HG02870 (cell line): Measurements from ENCODE around the gene ZBTB20.

Experiments used
- ATAC-seq: cut with Tn5 transposase; IDR thresholded peaks from one replicate; pipeline ENCODE4 v1.9.1; 2021; ENCODE audit warnings: mild to moderate bottlenecking, moderate library complexity; ENCODE audit not compliant: unreplicated experiment

The ZBTB20 gene

DNA sequence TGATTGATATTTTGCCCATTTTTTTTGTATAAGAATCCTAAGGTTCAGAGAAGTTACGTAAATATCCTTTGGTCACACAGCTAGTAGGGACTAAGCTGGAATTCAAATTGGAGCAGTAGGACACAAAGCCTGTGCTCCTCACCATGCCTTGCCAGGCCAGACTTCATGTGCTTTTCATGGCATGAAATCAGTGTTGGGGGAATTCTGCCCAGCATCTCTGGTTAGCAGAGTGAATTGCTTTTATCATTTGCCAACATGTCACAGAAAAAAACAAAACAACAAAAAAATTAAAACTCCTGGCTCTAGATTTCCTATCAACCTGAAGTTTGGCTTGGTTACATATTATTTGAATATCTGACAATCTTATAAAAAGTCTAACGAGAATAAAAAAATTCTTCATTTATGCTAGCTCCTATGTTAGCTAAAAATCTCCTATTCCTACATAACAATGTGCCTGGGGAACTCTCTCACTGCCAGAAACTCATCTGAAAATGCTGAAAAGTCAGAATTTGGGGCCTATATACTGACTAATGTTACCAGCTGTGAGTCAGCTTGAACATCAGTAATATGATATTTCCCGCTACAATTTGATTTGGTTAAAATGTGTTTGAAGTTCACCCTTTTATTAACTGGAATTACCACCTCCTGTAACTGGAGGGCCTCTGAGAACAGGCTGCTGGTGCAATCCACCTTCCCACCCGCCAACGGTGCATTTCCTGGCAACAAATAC lies 711.5 kb downstream of the ZBTB20 start:
- no peak for ATAC-seq

DNA sequence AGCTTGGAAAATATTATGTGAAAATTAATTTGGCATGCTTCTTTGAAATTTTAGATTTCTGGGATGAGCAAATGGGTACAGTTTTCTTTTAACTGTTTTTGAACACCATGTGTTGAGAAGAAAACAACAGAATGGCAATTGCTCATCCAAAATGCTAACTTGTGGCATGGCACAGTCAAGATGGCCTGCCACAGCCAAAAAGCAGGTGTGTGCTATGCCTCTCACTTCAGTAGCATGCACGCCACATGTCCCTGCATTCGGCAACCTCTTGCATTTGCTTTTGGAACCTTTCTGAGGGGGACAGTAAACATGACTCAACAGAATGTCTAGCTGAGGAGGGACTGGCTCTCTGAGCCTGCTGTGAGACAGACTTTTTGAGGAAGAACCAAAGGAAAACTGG lies 714.8 kb downstream of the ZBTB20 start:
- ATAC-seq: no peak

DNA sequence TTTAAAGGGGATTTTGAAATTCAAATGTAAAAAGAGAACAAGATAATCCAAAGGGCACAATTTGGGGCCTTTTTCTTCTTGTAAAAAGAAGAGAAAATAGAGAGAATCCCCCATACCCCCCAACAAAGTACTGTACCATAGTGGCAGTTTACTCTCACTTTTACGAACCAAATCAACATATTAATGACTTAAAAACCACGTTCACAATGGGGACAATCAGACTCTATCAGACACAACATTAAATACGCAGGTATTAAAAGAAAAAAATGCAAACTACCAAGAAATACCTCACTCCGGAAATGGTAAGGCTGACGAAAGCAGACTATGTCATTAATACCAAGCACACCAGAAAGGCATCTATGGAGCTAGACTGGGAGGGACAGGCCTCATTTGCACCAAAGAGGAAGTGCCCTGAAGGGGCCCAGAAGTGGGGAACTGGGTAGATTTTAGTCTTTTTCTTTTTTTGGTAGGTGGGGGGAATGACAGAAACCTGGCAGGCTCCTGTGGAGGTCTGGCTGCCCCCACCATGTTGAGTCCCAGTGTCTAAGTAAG lies 719.0 kb downstream of the ZBTB20 start:
- ATAC-seq: peak; percentile 91

DNA sequence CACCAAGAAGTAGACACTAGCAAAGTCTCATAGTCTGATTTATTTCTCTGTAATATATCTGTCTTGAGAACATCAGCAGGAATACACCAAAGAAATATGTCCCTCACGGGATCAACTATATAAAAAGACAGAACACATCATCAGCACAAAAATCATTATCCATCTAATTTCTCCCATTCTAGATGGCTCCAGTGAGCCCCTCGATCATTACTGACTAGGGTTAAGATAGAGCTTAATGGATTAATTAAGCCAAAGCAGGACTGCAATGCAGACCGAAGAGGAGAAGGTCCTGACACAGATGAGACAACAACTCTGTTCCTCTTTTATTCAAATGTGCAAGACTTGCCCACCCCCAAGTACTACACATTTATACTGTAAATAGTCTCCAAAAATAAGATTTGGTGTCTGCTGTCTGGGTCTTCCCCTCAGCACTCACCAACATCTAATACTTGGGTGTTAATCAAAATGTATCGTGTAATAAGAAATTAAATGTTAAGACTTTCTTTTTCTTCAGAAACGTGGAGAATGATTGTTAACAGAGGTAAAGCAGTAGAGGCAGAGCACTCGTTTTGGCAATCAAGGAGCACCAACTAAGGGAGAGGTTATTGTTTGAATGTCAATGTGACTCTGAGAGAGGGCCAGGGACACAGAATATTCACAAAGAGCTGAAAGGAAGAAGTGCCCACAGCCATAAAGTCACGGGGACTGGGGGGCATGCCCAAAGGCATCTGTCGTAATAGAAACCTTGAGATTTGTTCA lies 719.6 kb downstream of the ZBTB20 start:
- no peak for ATAC-seq

DNA sequence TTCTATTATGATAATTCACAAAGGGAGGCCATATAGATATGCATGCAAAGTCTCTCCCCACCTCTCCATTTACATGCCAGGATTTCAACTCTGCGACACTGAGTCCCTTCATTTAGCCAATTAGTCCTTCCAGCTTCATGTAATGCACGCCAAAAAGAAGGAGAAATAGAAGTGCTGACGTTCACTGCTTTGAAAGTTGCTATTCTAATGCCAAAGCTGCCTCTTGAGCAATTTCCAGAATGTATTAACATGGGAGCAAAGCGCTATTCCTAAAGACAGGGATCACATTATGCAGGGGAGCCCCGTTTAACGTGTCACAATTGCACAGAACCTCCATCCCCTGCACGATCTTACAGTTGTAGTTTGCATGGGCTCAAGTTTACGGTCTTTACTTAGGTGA lies 722.8 kb downstream of the ZBTB20 start:
- ATAC-seq: no peak

DNA sequence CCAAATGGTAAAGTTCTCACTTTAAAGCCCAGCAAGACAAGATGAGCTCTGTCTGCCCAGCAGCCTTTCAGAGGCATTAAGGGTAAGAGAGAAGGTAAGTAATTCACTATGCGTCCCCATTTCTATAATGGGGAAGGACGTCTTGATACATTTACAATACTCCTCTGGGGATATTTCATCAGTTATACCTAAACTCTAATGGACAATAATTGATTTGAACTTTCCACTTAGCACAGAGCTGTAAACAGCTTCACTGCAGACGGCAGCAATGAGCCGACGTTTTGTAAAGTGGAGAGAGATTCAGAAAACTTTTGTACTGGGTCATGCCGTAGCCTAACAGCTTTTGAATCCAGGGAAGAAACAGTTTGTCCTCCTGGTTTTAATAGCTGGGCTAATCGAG lies 725.9 kb downstream of the ZBTB20 start:
- ATAC-seq: no peak

DNA sequence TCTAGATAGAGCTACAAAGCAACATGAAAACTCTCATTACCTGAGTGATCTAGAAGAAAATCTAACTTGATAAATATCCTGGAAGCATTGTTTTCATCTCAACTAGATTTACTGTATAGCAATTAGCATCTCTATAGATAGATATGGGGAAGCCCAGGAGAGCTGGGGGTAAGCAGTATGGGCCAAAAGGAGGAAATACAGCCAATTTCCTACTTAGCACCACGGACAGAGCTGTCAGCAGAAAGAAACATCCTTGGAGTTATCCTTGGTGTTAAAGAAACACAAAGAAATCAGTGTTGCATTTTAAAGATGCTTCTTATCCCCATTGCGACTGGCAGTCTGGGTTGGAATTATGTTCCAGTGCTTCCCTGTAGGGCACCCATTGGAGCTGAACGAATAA lies 727.0 kb downstream of the ZBTB20 start:
- ATAC-seq: no peak

DNA sequence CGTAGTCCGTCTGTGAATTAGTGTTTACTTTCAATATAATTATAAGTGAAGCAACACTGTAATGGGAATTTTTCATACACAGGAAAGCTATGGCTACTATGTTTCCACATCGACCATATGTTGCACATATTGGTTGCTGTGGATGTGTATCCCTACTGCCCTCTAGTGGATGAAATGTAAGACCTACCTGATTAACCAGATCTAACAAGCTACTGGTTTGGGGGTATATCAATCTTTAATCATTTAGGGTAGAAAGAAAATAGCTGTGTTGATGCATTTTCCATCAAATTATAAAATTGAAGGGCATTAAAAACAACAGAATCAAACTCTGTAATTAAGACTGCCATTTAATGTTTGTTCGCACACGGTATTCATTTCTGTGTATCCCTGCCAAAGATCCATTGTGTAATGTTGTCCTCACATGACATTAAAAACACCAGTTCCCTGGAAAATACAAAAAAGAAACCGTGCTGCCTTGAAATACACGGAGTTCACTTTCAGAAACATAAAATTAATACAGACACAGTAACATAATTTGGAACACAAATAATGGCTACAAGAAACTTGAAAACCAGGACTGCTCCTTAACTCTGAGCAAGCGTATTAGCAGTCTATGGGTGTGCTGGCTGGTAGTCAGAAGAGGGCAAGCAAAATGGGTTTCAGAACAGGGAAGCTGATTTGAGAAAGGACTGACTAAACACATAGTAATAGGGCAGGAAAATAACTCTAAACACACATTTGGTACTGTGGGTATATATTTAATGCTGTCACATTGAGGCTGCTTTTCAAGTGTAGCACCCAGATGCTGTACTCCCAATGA lies 728.2 kb downstream of the ZBTB20 start:
- ATAC-seq: peak; percentile 64

DNA sequence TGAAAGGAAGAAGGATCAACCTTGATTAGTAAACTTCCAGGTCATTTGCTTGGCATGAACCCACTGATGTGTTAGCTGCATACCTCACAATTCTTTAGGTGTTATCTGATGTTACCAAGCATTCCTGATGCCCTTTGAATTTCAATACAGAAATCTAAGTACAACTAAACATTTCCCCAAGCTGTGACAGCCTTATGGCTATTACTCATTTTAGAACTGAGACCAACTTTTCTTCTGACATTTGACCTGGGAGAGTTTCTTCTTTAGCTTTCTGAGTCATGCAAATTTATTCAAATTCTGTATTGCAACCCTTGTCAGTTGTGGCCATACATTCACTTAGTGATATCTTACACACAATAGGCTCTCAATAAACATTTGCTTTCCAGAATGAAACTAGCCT lies 729.0 kb downstream of the ZBTB20 start:
- ATAC-seq: peak; percentile 86

DNA sequence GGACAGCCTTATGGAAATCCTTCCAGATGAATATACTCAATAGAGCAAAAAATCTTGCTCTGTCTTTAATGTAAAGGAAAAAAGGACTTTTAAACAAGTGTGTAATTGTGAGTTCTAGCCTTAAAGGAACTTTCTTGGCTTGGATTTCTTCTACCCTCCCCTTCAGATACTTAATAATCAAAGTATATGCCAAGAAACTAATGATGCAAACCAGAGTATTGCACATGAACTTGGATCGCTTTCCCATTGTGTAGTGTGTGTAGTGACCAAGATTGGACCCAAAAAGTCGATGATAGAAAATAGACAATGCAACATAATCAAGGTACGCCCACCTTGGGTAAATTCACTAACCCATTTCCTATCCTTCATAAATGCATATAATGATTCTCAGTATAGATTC lies 729.4 kb downstream of the ZBTB20 start:
- ATAC-seq: peak; percentile 21

DNA sequence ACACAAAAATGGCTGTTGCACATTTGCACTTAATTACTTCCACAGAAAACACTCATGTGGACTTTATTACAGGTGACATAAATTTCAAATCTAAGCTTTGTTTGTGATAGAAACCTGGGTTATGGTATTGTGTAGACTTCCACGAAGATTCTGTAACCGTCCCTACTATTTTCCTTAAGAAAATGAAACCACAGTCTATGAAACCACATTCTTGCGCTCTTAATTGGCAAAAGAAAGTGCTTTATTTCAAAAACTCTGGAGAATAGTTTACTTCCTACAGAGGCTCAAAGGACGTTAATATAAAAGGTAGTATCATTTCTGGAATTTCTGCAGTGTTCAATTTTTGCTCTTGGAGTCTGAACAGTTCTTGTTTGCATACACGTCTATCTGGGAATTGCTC lies 729.8 kb downstream of the ZBTB20 start:
- ATAC-seq: no peak

DNA sequence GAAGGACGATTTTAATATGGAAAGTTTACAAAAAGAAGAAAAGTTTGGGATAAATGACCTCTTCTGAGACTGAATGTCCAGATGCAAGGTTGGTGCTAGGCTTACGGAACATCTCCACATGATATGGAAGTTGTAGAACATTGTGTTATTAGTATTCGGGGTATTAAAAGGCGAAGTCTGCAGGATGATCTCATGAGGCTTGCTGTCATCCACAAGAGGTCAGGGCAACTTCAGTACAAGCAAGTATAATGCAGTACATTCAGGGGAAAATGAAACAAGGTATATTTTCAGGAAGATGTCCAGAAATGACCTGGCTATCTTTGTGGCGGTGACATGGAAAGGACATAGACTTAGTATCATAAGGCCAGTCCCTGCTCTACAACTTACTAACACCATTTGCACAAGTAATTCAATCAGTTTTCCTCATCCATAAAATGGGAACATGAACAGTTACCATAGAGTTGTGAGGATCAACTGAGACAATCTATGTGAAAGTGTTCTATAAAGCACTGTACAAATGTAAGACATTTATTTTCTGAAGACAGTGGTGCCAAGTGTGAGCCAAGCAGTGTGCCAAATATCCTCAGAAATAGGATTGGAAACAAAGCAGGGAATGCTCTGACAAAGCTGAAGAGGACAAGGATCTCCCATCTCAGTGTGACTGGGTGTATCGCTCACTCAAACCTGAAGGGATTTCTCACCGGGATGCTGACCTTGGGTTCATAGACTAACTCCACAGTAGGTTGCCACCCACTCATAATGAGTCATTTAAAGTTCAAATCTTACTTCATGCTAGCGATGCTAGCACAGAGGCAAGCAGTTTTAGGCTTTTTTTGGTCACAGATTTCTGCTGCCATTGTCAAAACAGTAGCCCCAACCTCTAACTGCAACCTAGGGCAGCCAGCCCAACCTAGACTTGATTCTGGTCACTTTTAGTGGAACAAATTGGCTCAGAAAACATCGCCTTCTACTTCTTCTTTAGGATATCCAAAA lies 735.0 kb downstream of the ZBTB20 start:
- peak; percentile 82 for ATAC-seq

DNA sequence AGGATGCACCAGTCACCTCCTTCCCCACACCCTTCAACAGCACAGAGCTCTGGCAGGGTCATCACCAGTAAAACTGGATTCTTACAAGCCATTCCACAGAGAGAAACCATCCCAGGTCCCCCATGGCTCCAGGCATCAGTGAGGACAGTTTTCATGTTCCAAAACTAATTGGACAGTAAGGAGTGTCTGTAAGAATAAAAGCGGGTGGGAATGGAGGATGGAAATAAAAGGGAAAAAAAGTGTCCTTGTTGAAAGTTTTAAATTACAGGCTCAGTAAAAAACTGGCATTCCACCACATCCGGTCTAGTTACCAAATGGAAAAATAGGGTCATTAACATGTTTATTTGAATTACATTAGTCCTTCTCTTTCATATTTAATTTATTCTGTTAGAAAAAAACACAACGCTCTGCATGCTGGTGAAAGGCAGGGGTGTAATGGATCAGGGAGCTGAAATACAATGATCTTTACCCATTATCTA lies 735.9 kb downstream of the ZBTB20 start:
- no peak for ATAC-seq

DNA sequence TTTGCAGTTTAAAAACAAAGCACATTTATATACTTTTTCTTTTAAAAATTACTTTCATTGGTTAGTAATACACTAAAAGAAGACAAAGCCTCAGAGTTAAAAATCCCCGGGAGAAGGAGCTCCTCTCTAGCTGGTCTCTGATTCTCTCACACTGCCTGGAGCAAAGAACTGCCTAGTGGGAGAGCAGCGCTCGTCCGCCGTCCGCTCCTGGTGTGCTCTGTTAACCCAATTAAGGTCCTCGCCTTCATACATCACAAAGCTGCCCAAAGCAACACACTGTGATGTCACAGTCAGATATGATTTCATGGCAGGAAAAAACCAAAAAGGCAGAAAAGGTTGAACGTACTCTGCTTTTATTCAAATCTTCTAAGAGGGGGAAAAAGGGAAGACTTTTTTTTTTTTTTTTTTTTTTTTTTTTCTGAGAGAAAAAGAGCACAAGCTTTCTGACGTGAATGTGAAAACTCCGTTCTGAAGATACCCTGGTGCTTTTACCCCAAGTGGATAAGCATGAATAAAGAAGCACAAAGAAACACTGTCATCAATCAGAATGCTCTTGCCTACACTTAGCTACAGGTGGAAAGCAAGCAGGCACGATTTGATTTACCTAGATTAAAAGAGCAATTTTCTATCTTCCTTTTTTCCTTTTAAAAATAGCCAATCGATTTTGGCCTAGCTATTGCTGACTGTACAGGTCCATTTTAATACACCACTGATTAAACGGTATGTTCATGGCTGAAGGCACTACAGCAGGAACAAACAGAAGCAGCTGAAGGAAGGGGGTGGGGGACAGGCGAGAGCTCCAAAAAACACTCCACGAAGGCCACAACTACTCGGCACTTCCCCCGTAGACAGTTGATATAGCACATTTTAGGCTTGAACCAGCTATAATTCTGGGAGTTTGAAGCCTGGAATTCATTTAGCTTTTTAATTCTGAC lies 738.1 kb downstream of the ZBTB20 start:
- no peak for ATAC-seq

DNA sequence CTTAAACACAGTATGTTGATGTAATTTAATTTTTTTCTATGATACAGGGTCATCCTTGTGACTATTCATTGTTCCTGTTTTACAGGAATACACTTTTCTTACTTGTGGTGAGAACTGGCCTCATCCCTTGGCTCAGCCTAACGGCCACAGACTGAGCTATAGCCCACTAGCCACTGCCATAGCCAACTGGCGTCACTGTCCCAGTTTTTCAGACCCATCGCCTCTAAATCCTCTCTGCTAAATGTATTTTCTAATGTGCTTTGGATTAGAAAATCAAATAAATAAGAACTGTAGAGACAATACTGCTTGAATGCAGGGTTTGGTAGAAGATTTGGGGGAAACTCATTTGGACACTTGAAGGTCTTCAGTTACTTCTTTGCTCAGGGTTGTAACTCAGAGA lies 740.2 kb downstream of the ZBTB20 start:
- ATAC-seq: no peak

DNA sequence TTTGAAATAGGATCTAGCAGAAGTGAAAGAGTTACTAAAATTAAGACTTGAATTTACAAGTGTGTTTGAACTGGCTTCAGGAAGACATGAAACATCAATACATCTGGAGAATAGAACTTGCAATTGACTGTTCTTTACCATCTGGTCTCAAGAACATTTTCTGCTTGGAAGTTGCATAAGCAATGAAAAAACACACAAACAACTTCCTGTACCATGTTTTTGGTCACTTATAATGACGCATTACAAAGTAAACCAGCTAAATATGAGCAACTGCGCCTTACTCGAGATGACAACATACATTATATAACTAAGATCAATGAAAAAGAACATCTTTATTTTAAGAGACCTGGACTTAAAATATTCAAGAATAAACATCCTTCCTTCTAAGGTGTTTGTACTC lies 740.8 kb downstream of the ZBTB20 start:
- no peak for ATAC-seq

DNA sequence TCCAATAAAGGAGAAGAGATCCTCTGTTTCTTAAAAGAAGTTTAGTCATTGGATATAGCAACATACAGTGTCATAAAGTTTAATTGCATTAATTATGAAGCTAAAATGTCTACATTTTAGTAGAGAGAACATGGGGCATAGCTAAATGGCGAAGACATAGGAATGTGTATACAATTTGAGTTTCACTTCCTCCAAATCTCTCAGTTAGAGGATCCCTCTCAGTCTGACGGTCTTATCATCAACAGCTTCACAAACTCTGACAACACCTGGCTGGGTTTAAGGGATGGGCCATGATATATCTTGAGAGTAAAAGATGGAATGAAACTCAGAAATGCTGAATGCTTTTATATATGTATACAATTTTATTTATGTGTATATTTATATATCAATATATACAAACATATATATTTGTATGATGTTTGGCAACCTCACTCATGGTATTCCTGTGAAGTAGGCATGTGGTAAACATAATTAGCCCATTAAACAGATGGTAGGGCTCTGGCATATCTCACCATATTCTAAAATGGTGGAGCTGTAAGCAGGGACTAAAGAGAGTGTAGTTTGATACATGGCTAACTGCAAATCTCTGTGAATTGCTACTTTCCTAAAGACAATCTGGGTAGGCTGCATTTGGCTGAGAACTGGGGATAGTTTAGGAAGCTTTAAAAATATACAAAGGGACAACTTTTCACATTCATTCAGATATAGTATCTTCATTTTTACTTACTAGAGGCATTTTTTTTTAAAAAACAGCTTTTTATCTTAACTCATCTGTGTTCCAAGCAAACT lies 741.7 kb downstream of the ZBTB20 start:
- peak; percentile 90 for ATAC-seq

DNA sequence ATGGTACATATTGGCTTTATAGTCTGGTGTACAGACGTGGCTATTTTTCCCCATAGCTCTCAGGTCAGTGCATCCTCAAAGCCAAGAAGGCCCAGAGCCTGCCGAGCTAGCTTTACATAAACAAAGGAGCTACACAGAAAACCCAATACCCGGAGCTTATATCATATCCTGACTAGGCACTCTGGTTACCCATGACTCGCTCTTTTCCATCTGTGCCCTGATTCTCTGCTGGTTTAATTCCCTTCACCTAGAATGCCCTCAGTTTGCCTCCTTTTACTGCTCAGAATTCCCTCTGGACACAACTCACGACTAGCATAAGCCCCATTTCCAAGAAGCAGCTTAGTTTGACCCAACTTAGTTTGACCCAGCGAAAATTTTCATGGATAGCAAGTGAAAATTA lies 742.5 kb downstream of the ZBTB20 start:
- no peak for ATAC-seq
